ENCODE measurements around the gene RAB31.

RAB31 gene

DNA sequence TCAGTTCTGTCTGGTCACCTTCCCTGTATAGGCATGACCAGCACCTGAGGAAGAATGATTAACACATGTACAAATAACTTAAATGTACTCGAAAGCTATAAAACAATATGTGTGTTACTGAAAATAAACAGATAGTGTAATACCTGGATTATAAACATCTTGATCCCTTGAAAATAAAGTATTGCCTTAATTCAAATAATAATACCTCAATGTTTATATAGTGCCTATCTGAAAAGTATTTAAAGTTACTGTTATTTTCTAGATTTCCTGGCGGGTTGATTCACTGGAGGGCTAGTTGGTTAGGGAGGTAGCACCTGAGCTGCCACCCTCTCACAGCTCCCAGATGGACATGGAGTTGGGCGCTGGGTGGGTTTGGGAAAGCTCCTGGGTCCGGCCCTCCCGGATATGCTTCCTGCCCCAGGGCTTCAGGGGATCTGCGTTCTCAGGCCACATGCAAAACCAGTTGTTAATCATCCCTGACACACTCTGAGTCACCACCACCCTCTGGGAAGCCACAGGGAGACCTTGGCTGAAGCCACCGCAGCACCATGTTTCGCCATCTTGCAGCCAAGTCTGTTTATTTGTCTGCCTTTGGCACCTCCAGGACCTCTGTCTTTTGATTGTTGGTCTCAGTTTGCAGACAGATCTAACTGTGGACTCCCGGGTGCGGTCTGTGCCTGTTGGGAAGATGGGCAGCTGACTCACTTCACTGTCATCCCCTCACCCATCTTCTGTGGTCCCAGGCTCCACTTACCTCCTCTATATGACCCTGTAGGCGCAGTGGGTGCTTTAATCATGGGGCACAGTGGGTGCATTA, 35.3 kb downstream of the RAB31 start:
- Histone ChIP-seq H3K9ac (ENCODE audit: low read depth, low read length) (peak overlapping the region; percentile 43), H3K4me1 (ENCODE audit: insufficient read depth, low read length) (peaks cover 38% of the 10 kb centered on the region), H3K9me3 (ENCODE audit: control insufficient read depth, insufficient read depth, low read length) (no peaks in the 10 kb centered on the region), H3K36me3 (ENCODE audit: insufficient read depth, low read length) (no peaks in the 10 kb centered on the region)

DNA sequence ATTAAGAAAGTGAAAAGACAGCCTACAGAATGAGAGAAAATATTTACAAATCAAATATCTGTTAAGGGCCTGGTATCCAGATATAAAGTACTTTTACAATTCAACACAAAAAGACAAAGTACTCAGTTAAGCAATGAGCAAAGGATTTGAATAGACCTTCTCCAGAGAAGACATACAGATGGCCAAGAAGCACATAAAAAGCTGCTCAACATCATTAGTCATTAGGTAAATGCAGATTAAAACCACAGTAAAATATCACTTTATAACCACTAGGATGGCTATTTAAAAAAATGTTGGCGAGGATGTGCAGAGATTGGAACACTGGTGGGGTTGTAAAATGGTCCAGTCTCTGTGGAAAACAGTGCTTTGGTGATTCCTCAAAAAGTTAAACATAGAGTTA, 38.9 kb downstream of the RAB31 start:
- no peaks in the 10 kb centered on the region for H3K36me3 ChIP-seq (ENCODE audit: insufficient read depth, low read length)
- H3K9ac ChIP-seq (ENCODE audit: low read depth, low read length), result no peak overlapping the region
- peaks cover 26% of the 10 kb centered on the region for H3K4me1 ChIP-seq (ENCODE audit: insufficient read depth, low read length)
- no peaks in the 10 kb centered on the region for H3K9me3 ChIP-seq (ENCODE audit: control insufficient read depth, insufficient read depth, low read length)

DNA sequence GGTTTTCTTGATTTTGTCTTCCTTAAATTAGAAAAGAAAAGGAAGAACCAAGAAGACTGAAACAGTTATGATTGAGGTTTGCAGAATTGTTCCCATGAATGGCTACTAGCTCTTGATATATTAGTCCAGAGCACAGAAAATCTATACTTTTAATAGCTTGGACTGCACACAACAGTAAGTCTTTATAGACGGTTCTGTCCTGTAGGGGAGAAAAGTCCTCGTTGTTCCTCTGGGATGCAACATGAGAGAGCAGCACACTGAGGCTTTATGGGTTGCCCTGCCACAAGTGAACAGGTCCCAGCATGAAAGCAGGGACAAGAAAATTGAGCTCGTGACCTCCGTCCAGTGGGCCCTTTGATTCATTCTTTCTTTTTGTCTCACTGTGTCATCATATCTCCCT, 41.5 kb downstream of the RAB31 start:
- Histone ChIP-seq H3K9me3 (ENCODE audit: control insufficient read depth, insufficient read depth, low read length) (no peaks in the 10 kb centered on the region), H3K36me3 (ENCODE audit: insufficient read depth, low read length) (no peaks in the 10 kb centered on the region), H3K9ac (ENCODE audit: low read depth, low read length) (no peak overlapping the region), H3K4me1 (ENCODE audit: insufficient read depth, low read length) (peaks cover under 1% of the 10 kb centered on the region; the same call in 1 of the 2 replicates)

DNA sequence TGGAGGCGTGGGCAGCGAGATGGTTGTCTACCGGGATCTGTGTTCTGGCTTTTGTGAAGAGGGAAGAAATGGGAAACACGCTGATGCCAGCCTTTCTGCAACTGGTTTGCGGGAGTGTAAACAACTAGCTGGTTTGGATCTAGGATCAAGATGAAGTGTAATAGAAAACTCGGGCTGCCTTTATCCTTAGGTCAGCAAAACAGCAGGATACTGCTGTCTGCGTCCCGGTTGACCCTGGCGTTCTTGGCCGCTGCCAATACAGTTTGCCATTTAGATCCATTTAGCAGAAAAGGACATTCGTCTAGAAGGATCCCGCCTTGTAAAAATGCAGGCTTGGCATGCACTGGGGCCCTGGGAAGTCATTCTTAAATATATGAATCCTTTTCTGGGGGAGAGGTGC, 42.0 kb downstream of the RAB31 start:
- Histone ChIP-seq H3K9ac (ENCODE audit: low read depth, low read length) (no peak overlapping the region), H3K36me3 (ENCODE audit: insufficient read depth, low read length) (no peaks in the 10 kb centered on the region), H3K4me1 (ENCODE audit: insufficient read depth, low read length) (peaks cover under 1% of the 10 kb centered on the region; the same call in 1 of the 2 replicates), H3K9me3 (ENCODE audit: control insufficient read depth, insufficient read depth, low read length) (no peaks in the 10 kb centered on the region)

DNA sequence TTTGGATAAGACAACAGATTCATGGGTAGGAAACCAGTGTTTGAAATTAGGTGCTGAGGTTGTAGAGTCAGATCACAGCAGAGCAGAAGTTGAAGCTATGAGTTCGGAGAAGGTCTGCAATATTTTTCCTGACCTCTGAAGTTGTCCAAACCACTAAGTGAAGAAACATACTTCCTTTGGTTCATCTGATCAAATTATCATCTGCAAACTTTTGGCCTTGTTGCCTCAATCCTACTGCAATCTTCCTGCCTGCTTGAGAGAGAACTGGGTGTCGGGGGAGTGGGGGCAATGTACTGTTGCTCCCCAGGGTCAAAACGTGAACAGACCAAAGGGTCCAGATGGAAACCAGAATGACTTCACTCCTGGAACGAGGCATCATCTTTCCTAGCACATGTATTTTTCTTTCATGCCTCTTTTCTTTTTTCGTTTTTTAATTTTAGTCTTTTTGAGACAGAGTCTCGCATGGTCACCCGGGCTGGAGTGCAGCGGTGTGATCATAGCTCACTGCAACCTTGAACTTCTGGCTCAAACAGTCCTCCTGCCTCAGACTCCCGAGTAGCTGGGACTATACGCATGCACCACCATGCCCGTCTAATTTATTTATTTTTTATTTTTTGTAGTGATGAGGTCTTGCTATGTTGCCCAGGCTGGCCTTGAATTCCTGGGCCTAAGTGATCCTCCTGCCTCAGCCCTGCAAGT, 42.7 kb downstream of the RAB31 start:
- H3K9me3 ChIP-seq (ENCODE audit: control insufficient read depth, insufficient read depth, low read length), result no peaks in the 10 kb centered on the region
- H3K36me3 ChIP-seq (ENCODE audit: insufficient read depth, low read length), result no peaks in the 10 kb centered on the region
- peaks cover 7% of the 10 kb centered on the region; the same call in 1 of the 2 replicates for H3K4me1 ChIP-seq (ENCODE audit: insufficient read depth, low read length)
- H3K9ac ChIP-seq (ENCODE audit: low read depth, low read length), result no peak overlapping the region

DNA sequence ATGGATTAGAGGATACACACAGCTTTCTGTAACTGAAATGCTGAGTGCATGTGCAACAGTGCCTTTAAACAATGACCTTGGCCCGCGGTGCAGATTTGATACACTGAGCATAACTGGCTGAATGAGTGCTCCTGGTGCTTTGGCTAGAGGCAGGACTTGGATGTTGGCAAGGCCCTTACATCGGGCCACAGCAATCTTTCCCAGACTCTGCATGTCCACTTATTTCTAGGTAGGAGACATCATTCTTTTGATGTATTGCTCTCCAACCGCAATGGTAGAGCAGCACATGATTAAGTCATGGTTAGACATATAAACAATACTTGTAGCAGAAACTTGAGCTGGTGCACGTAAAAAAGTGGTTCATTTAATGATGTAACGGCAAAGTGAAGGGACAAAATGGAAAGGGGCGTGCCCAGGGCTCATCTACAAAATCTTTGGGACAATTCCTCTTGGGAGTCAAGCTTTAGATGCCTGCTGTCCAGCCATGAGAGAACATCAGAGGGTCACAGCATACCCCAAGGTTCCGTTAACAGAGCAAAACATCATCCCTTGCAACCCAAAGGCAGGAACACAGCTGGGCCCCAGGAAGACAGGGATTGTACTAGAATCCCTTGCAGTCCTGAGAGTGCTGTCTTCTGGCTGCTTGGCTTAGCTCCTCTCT, 43.4 kb downstream of the RAB31 start:
- no peaks in the 10 kb centered on the region for H3K9me3 ChIP-seq (ENCODE audit: control insufficient read depth, insufficient read depth, low read length)
- H3K9ac ChIP-seq (ENCODE audit: low read depth, low read length), result no peak overlapping the region
- no peaks in the 10 kb centered on the region for H3K36me3 ChIP-seq (ENCODE audit: insufficient read depth, low read length)
- H3K4me1 ChIP-seq (ENCODE audit: insufficient read depth, low read length), result peaks cover 7% of the 10 kb centered on the region; the same call in 1 of the 2 replicates

DNA sequence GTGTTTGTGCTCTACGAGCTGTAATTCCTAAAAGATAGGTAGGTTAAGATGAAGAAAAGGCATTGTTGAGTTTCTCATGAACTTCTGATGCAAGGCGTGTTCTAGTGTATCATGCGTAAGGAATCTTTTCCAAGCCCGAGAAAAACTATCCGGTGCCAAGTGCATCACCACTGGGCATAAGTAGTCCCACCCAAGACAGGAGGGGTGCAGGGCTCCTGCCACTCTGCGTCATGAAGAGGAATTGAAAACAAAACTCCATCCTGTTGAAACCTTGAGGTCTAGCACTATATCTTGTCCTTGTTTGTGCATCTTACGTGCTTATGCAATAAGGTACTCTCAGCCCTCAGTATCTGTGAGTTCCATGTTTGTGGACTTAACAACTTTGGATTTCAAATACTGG, 45.7 kb downstream of the RAB31 start:
- no peak overlapping the region for H3K9ac ChIP-seq (ENCODE audit: low read depth, low read length)

DNA sequence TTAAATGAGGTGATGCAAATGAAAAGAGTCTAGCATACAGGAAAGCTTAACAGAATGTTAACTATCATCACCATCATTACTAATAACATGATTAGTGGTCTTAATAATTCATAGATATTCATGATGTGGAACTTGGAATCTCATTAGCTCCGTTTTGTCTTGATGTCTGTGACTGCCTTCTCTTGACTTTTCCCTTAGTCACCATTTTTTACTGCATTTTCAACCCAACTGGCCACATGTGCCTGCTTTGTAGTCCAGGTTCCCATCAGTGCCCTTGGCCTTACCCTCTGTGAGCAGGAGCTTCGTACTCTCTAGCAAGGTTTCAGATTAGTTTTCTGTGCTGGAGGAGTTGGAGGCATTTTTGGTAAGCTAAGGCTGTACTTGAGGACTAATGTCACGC, 47.0 kb downstream of the RAB31 start:
- Histone ChIP-seq H3K4me1 (ENCODE audit: insufficient read depth, low read length) (peaks cover 12% of the 10 kb centered on the region; the same call in 1 of the 2 replicates), H3K9me3 (ENCODE audit: control insufficient read depth, insufficient read depth, low read length) (no peaks in the 10 kb centered on the region), H3K36me3 (ENCODE audit: insufficient read depth, low read length) (no peaks in the 10 kb centered on the region), H3K9ac (ENCODE audit: low read depth, low read length) (no peak overlapping the region)

More for the DNA sequence above, 45.7 kb downstream of the RAB31 start:
- H3K36me3 ChIP-seq (ENCODE audit: insufficient read depth, low read length), result no peaks in the 10 kb centered on the region
- H3K9me3 ChIP-seq (ENCODE audit: control insufficient read depth, insufficient read depth, low read length), result no peaks in the 10 kb centered on the region
- H3K4me1 ChIP-seq (ENCODE audit: insufficient read depth, low read length), result peaks cover 12% of the 10 kb centered on the region; the same call in 1 of the 2 replicates

DNA sequence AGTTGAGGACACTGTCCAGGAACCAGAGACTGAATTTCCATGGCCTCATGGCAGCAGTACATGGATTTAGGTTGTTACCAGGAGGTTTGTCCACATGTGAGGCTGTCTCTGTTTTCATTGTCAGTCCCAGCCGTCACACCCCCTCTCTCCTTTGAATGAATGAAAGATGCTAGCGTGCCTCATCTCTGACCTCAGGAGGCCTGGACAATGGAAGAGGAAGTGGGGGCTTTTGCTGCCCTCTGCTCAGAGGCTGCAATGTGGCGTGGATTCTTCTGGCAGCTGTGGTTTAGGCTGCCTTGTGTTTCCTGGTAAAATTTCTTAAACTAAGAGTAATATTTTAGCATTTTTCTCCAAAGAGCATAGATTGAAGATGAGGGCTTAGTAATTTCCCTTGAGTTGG, 47.5 kb downstream of the RAB31 start:
- Histone ChIP-seq H3K9me3 (ENCODE audit: control insufficient read depth, insufficient read depth, low read length) (no peaks in the 10 kb centered on the region), H3K36me3 (ENCODE audit: insufficient read depth, low read length) (no peaks in the 10 kb centered on the region), H3K4me1 (ENCODE audit: insufficient read depth, low read length) (peaks cover 12% of the 10 kb centered on the region; the same call in 1 of the 2 replicates), H3K9ac (ENCODE audit: low read depth, low read length) (no peak overlapping the region)

DNA sequence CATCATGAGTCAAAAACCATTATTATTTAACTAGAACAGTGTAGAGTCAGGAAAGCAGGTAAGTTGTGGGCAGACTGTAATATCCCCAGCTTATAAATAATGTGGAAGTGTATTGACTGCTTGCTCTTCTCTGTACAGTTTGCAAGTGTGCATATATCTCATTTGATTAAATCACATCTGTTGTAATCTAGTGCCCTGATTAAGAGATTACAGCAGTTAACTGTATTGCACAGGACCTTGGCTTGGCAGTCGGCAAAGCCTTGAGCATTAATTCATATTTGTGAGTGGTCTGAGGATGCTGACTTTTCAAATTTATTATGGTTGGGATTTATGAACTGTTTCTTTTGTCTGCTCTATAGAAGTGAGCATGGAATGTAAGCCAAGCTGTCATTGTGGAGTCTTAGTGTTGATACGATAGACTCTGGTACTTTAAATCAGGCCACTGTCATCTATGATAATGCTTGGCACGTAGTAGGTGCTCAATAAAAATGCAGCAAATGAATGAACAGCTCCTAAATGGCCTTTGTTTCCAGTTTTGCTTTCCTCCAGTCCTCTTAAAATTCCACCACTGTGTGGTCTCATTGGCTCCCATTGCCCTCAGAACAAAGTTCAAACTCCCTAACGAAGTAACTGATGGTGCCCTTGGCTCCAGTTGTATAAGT, 48.3 kb downstream of the RAB31 start:
- Histone ChIP-seq H3K36me3 (ENCODE audit: insufficient read depth, low read length) (no peaks in the 10 kb centered on the region), H3K4me1 (ENCODE audit: insufficient read depth, low read length) (peaks cover 12% of the 10 kb centered on the region; the same call in 1 of the 2 replicates), H3K9me3 (ENCODE audit: control insufficient read depth, insufficient read depth, low read length) (no peaks in the 10 kb centered on the region), H3K9ac (ENCODE audit: low read depth, low read length) (no peak overlapping the region)

DNA sequence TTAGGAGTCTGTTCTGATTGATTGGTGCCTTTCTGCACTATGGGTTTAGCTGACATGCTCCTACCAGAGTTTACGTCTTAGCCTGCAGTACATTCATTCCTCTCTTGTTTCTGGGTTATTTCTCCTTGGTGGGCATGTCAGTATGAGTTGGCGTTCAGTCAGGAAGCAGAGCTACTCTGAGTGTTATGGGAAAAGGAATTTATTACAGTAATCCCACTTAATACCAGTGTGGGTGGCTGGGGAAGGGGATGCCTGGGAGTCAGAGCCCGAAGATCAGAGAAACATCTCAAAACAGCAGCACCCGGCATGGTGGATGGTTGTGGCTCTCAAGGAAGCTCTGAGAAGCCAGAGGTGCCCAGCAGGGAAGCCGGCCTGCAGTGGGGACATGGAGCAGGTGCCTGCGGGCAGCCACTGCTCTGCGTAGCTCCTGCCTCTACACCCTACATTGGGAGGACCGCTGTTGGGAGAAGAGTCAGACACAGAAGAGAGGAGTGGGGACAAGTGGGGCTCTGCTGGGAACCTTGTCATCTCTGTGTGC, 48.9 kb downstream of the RAB31 start:
- Histone ChIP-seq H3K4me1 (ENCODE audit: insufficient read depth, low read length) (peaks cover 12% of the 10 kb centered on the region; the same call in 1 of the 2 replicates), H3K9me3 (ENCODE audit: control insufficient read depth, insufficient read depth, low read length) (no peaks in the 10 kb centered on the region), H3K36me3 (ENCODE audit: insufficient read depth, low read length) (no peaks in the 10 kb centered on the region), H3K9ac (ENCODE audit: low read depth, low read length) (no peak overlapping the region)

DNA sequence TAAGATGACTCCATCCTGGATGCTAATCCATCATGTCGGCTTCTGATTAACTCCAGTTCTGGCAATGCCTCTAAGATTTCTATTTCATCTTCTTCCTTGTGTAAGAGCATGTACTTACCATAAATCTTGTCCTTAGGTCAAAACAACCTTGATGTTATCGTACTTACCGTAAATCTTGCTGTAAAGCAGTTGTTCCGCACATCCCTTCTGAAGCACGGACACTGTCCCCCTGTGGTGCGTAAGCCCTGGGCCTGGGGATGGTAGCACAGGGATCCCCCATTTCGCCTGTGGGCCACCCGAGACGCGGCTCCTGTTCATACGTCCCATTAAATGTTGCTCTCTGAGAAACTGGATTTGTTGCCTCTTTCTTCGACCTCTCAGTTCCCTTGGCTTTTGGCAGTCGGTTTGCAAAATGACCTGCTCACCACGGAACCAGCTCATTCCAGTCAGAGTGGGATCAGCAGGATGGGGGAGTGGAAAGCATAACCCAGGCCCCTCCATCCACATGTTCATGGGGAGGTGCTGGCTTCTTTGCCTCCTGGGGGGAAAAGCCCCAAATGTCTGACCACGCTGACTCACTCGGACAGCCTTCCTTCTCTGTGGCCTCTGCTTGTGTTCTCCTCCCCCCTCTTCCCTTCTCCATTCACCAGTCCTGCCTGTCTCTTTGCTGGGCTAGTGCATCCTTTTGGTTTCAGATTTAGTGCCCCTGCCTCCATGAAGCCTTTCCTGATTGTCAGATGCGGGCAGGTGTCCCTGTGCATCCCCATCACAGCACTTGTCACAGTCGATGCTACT, 49.9 kb downstream of the RAB31 start:
- Histone ChIP-seq H3K36me3 (ENCODE audit: insufficient read depth, low read length) (no peaks in the 10 kb centered on the region; the same call in 1 of the 2 replicates), H3K9ac (ENCODE audit: low read depth, low read length) (no peak overlapping the region), H3K9me3 (ENCODE audit: control insufficient read depth, insufficient read depth, low read length) (peaks cover 4% of the 10 kb centered on the region; the same call in 1 of the 2 replicates)

DNA sequence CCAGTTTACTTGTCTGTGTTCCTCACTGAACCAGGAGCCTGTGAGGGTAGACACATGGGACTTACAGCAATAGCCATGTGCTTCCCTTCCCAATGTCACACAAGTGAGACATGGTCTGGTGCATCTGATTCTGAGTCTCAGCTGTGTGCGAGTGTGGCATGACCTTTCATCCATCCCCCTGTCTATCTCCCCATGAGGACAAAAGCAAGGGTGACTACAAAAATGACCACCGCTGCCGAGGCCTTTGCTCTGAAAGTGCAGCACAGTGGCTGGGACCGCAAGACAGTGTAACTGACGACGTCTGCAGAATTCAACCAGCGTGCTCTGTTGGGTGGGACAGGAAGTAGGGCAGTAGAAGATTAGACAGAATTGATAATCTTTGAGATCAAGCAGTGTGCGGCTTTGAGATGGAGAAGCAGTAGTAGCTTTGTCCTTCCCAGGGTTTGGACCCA, 50.5 kb downstream of the RAB31 start:
- peaks cover 12% of the 10 kb centered on the region; the same call in 1 of the 2 replicates for H3K4me1 ChIP-seq (ENCODE audit: insufficient read depth, low read length)
- no peak overlapping the region for H3K9ac ChIP-seq (ENCODE audit: low read depth, low read length)
- peaks cover 4% of the 10 kb centered on the region; the same call in 1 of the 2 replicates for H3K9me3 ChIP-seq (ENCODE audit: control insufficient read depth, insufficient read depth, low read length)
- no peaks in the 10 kb centered on the region; the same call in 1 of the 2 replicates for H3K36me3 ChIP-seq (ENCODE audit: insufficient read depth, low read length)

More for the DNA sequence above, 49.9 kb downstream of the RAB31 start:
- H3K4me1 ChIP-seq (ENCODE audit: insufficient read depth, low read length), result peaks cover 12% of the 10 kb centered on the region; the same call in 1 of the 2 replicates

Measured in ES-I3 (cell line).